ENCODE results near the gene PLCL2.

The PLCL2 gene

DNA sequence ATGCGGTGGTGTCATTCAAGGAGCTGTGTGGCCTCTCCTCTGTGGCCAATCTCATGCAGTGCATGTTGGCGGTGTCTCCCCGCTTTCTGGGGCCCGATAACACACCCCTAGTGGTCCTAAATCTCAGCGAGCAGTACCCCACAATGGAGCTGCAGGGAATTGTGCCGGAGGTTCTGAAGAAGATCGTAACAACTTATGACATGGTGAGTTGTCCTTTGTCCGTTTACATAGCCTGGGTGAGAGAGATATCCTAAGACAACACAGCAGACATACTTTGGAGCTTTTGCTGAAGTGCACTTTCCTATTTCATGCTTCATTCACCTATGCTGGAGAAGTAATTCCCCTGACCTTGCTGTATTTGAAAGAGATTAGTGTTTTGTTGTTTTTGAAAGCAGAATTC lies 130.0 kb downstream of the PLCL2 start:
- no peak for DNase-seq

GRCh38 chr3:17021614-17022013 lies 136.9 kb downstream of the PLCL2 start:
- DNase-seq, result no peak

DNA sequence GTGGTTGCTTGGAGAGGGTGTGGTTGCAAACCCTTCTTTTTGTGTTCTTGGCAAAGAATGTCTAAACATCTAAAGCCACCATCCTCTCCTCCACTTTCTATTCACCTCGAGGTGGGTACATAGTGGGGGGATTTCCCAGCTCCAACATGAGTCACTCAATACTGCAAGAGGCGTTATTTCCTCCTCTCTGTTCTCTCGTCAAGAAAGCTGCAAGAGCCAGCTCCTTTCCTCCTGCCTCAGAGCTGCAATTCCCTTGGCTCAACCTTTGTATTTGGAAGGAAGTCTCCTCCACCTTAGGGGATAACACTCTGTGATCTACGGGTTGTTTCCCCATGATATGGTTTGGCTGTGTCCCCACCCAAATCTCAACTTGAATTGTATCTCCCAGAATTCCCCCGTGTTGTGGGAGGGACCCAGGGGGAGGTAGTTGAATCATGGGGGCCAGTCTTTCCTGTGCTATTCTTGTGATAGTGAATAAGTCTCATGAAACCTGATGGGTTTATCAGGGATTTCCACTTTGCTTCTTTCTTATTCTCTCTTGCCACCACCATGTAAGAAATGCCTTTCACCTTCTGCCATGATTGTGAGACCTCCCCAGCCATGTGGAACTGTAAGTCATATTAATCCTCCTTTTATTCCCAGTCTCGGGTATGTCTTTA lies 138.4 kb downstream of the PLCL2 start:
- DNase-seq, result peak; percentile 46

GRCh38 chr3:17025594-17026139 lies 140.9 kb downstream of the PLCL2 start:
- no peak for DNase-seq

DNA sequence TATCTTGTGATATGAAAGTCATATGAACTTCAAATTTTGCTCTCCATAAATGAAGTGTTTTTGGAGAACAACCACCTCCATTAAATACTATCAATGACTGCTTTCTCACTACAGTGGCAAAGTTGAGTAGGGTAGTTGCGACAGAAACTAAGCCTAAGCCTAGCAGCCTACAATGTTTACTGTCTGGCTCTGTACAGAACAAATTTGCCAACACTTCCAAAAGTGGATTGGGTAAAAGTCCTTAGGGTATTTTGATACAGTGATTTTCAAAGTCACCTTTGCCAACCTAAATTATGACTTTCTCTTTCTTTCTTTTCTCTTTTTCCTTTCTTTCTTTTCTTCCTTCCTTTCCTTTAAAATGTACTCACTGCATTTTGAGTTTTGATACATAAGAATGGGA lies 142.6 kb downstream of the PLCL2 start:
- no peak for DNase-seq

DNA sequence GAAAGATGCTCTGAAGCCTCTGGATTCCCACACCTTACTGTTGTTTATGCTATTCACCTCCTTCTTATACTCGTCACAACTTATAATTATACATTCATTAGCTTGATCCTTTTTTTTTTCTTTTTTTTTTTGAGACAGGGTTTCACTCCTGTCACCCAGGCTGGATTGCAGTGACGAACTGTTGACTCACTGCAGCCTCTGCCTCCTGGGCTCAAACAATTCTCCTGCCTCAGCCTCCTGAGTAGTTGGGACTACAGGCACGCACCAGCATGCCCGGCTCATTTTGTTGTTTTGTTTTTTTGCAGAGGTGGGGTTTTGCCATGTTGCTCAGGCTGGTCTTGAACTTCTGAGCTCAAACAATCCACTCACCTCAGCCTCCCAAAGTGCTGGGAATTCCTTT lies 143.6 kb downstream of the PLCL2 start:
- DNase-seq, result no peak

DNA sequence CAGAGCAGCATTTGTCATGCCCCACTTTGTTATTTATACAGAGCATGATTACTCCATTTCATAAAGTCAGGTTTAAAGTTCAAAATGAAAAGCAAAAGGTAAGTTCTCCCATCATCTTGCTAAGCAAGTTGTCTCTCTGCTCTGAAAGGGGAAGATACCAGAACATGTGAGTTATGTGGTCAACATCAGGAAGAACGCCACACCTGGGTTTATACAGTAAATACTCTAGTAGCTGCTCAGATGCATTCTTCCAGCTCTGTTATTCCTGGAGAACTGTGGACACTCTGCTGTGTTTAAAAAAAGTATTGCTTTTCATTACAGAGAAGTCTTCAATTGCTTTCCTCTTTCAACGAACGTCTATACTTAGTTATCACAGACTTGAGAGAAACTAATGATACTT lies 145.7 kb downstream of the PLCL2 start:
- DNase-seq, result no peak

- DNase-seq, result no peak
These were observed 146.3 kb downstream of the PLCL2 start for GRCh38 chr3:17030956-17031652.

DNA sequence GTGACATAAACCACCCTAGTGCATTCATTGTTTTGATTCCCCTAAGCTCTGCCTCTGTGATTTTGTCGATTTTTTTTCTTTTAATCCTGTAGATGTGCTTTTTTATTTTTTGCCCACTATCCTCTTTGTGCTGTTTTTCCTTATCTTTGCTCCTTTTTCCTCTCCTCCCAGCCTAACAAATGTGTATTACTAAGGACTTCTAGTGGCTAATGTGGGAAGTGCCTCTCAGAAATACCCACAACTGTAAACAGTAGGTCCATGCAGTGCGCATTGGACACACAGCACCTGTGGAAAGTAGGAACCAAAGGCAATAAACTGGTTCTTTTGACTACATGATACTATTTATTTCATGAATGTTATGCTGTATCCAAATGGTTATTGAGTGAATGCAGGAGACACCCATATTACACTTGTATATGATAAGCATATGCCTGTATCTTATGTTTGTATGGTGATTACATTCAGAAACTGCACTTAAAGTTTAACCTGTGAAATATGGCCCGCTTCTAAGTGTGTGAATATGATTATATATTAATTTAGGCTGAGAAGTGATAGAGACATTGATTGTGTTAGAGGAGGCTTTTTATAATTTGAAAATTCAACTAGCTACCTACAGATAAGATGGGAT lies 147.8 kb downstream of the PLCL2 start:
- no peak for DNase-seq

- no peak for DNase-seq
These were observed 148.9 kb downstream of the PLCL2 start for GRCh38 chr3:17033516-17034168.

GRCh38 chr3:17035033-17035432 lies 150.3 kb downstream of the PLCL2 start:
- no peak for DNase-seq

DNA sequence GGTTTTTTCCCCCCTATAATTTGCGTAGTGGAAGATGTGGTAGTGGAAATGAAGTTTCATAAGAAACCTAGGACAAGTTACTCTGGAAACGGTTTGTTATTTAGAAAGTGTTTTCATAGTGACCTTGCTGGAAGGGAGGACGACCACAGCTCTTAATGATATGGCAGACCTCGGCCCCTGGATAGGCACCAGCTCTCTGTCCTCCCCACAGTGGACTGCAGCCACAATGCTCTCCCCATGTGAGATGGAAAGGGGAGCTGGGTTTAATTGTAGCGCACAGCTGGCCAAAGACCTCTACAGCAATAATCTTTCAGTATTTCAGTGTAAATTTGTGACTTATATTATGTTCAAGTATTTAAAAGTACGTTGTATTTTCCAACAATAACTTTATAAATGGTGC lies 151.2 kb downstream of the PLCL2 start:
- DNase-seq, result no peak

DNA sequence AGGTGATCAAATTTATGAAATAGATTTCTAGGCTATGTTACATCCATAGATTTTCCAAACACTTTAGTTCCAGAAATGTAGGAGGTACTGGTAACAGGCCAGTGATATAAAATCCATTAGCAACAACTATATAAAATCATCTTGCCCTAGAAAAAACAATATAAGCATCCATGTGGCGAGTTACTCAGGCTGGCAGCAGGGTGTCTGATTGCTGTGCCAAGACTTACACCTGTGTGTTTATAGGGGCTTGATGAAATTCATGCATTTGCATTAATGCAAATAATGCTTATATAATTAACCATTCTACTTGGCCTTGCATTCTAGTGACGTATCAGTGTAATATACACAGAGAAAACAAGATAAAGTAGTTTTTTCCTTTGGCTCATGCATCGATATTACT lies 153.4 kb downstream of the PLCL2 start:
- no peak for DNase-seq

DNA sequence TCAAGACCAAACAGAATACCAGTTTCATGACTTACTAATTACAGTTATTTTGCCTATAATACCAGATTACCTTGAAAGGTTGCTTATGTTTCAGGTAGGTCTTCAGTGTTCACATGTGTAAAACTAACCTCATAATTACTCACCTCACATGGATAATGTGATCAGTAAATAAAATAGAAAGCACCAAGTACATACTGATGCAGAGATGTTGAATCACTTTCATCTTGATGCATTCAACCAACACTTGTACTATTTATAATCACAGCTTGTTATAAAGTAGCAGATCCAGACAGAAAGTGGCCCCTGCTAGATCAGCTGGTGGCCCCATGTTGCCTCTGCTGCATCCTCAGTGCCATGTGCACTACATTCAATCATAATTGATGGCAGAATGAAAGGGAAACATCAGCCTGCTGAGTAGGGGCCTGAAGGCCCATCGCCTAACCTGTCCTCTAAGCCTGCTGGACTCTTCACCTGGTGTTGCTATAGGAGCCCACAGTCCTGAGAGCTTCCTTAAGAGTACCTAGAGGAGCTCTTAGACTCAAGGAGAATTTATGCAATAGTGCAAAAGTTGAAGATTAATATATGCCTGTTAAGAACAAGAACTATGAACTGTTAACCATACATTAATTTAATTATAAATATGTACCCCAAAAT lies 154.3 kb downstream of the PLCL2 start:
- DNase-seq, result no peak

DNA sequence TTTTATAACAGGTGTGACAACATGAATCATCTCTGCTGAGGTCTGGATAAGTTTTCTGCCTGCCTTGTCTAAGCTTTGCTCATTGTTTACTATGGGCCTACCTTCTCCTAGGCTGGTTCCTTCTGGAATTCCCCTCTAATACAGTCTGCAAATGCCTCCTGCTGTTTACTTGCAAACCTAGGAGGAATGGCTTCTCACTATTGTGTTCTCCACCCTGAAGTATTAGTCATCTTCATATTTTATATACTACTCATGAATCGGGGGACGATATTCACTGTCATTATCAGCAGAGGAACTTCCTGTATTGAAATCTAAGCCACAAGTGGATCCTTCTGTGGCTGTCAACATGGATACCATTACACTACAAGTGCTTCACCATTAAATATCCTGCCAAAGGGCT lies 154.8 kb downstream of the PLCL2 start:
- DNase-seq, result no peak

- DNase-seq, result no peak
These were observed 155.7 kb downstream of the PLCL2 start for GRCh38 chr3:17040322-17040989.

GRCh38 chr3:17040990-17041377 lies 156.2 kb downstream of the PLCL2 start:
- no peak for DNase-seq

- DNase-seq, result no peak
These were observed 160.1 kb downstream of the PLCL2 start for GRCh38 chr3:17044855-17045254.

GRCh38 chr3:17045705-17046104 lies 160.9 kb downstream of the PLCL2 start:
- DNase-seq, result no peak

DNA sequence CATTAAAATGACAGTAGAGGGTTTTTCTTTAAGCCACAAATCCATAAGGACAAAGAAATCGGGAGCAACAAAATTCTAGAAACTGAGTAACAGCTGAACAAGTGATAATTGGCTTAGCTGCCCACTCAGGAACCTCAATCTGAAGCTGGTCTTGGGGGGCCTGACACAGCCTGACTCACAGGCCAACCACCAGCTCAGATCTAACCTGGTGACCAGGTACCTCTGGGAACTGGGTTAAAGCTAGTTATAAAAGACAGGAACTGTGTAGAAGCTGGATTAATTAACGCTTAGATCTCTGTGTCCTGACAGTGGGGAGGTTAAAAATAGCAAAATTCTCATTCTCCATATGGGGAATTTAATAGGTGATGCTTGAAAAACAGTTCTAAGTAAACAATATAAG lies 161.9 kb downstream of the PLCL2 start:
- no peak for DNase-seq

- DNase-seq, result no peak
These were observed 162.4 kb downstream of the PLCL2 start for GRCh38 chr3:17047162-17047561.

DNA sequence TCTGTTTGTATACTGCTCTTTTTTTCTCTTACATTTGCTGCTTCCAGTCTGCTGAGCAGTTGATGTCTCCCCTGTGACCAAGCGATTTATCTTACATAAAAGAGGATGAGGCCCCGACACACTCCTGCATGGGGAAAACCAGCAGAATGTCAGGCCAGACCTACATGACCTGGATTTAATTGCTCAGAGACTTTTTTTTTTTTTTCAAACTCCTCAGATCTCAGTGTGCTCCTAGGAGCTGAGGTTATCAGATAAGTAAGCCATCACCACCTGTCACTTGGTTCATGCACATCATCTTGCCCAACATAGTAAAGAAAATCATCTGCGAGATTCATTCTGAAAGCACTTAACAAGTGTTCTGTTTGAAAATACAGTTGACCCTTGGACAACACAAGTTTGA lies 163.1 kb downstream of the PLCL2 start:
- DNase-seq, result no peak

Data from CD4-positive, alpha-beta T cell treated with Interleukin-6 for 4 hours (primary cell).